Liver (tissue), 9 donors: Measurements from ENCODE around the gene TOM1L2. TPM values are rescaled to one million over a fixed set of nuclear protein-coding genes. Genes with fewer than 3 reads are reported as not detected.

Experiments used
- DNase-seq: peaks from one replicate; pipeline ENCODE4 v3.0.0-alpha.2; 2017; ENCODE audit warnings: low spot score
- H3K27ac ChIP-seq, 2 donors: one replicate each; pipeline ENCODE4 v1.7.0; 2013; ENCODE audit warnings: inconsistent platforms in 2 of 2, low read length in 2 of 2, control low read depth in 1 of 2, low read depth in 1 of 2, mild to moderate bottlenecking in 1 of 2
- H3K27me3 ChIP-seq, 4 donors: one replicate each; pipeline versions ENCODE4 v1.6.1 to v1.7.0; 2013; ENCODE audit warnings: low read length in 3 of 4, inconsistent platforms in 1 of 4, mild to moderate bottlenecking in 1 of 4, moderate library complexity in 1 of 4; ENCODE audit not compliant: control insufficient read depth in 4 of 4, insufficient read depth in 4 of 4
- H3K36me3 ChIP-seq, 4 donors: one replicate each; pipeline versions ENCODE4 v1.6.1 to v1.7.0; 2013; ENCODE audit warnings: low read length in 3 of 4, mild to moderate bottlenecking in 3 of 4, low read depth in 1 of 4, moderate library complexity in 1 of 4; ENCODE audit not compliant: control insufficient read depth in 4 of 4, insufficient read depth in 3 of 4
- H3K4me1 ChIP-seq, 4 donors: one replicate each; pipeline versions ENCODE4 v1.6.1 to v1.7.0; 2013; ENCODE audit warnings: low read length in 3 of 4, mild to moderate bottlenecking in 3 of 4, moderate library complexity in 1 of 4; ENCODE audit not compliant: control insufficient read depth in 4 of 4, insufficient read depth in 4 of 4
- H3K4me3 ChIP-seq, 3 donors: one replicate each; pipeline versions ENCODE4 v1.6.1 to v1.7.0; 2013; ENCODE audit warnings: low read length in 3 of 3, control low read depth in 1 of 3, low read depth in 1 of 3, mild to moderate bottlenecking in 1 of 3
- H3K9ac ChIP-seq, 2 donors: one replicate each; pipeline ENCODE4 v1.7.0; 2013; ENCODE audit warnings: low read length in 2 of 2, mild to moderate bottlenecking in 2 of 2, moderate library complexity in 2 of 2, control low read depth in 1 of 2, low read depth in 1 of 2
- H3K9me3 ChIP-seq, 4 donors: one replicate each; pipeline versions ENCODE4 v1.6.1 to v1.7.0; 2013; ENCODE audit warnings: low read length in 3 of 4; ENCODE audit not compliant: control insufficient read depth in 4 of 4
- ATF3 ChIP-seq: IDR thresholded peaks from 2 replicates; pipeline ENCODE4 v1.6.1; 2016; ENCODE audit warnings: antibody characterized with exemption
- CTCF ChIP-seq: fragments of 150-350 bp; IDR thresholded peaks from 2 replicates; pipeline ENCODE4 v1.5.1; 2017; ENCODE audit warnings: improper control_type of control experiment, low read depth, low read length; ENCODE audit not compliant: missing input control
- EGR1 ChIP-seq, 2 donors: IDR thresholded peaks; 2 replicates each; pipeline ENCODE4 v1.6.1; 2016 to 2018; ENCODE audit warnings: antibody characterized with exemption in 2 of 2, low read depth in 2 of 2
- FOXA1 ChIP-seq: IDR thresholded peaks from 2 replicates; pipeline ENCODE4 v1.6.1; 2016; ENCODE audit warnings: antibody characterized with exemption
- FOXA2 ChIP-seq: IDR thresholded peaks from 2 replicates; pipeline ENCODE4 v1.6.1; 2016; ENCODE audit warnings: antibody characterized with exemption
- GABPA ChIP-seq, 2 donors: IDR thresholded peaks in 1 of 2; conservative IDR thresholded peaks in 1 of 2; 2 replicates each; pipeline ENCODE4 v1.6.1; 2016; ENCODE audit warnings: antibody characterized with exemption in 2 of 2, mild to moderate bottlenecking in 1 of 2, moderate library complexity in 1 of 2
- HNF4A ChIP-seq, 2 donors: conservative IDR thresholded peaks; 2 replicates each; pipeline ENCODE4 v1.6.1; 2016; ENCODE audit warnings: antibody characterized with exemption in 2 of 2, mild to moderate bottlenecking in 2 of 2
- HNF4G ChIP-seq: IDR thresholded peaks from 2 replicates; pipeline ENCODE4 v1.6.1; 2016; ENCODE audit warnings: antibody characterized with exemption
- JUND ChIP-seq, 2 donors: IDR thresholded peaks; 2 replicates each; pipeline ENCODE4 v1.6.1; 2016; ENCODE audit warnings: antibody characterized with exemption in 2 of 2
- MAX ChIP-seq: IDR thresholded peaks from 2 replicates; pipeline ENCODE4 v1.6.1; 2016; ENCODE audit warnings: antibody characterized with exemption
- NR2F2 ChIP-seq: IDR thresholded peaks from 2 replicates; pipeline ENCODE4 v1.6.1; 2016; ENCODE audit warnings: antibody characterized with exemption
- RAD21 ChIP-seq, 2 donors: IDR thresholded peaks; 2 replicates each; pipeline ENCODE4 v1.6.1; 2016; ENCODE audit warnings: antibody characterized with exemption in 2 of 2, mild to moderate bottlenecking in 2 of 2
- REST ChIP-seq: IDR thresholded peaks from 2 replicates; pipeline ENCODE4 v1.6.1; 2016; ENCODE audit warnings: antibody characterized with exemption, mild to moderate bottlenecking
- RXRA ChIP-seq, 2 donors: IDR thresholded peaks; 2 replicates each; pipeline ENCODE4 v1.6.1; 2017 to 2018; ENCODE audit warnings: antibody characterized with exemption in 2 of 2, mild to moderate bottlenecking in 1 of 2
- SP1 ChIP-seq: IDR thresholded peaks from 2 replicates; pipeline ENCODE4 v1.6.1; 2018; ENCODE audit warnings: antibody characterized with exemption, mild to moderate bottlenecking
- TAF1 ChIP-seq: conservative IDR thresholded peaks from 2 replicates; pipeline ENCODE4 v1.6.1; 2016; ENCODE audit warnings: antibody characterized with exemption, mild to moderate bottlenecking
- YY1 ChIP-seq: IDR thresholded peaks from 2 replicates; pipeline ENCODE4 v1.6.1; 2016; ENCODE audit warnings: antibody characterized with exemption, mild to moderate bottlenecking
- ZBTB33 ChIP-seq: IDR thresholded peaks from 2 replicates; pipeline ENCODE4 v1.6.1; 2016; ENCODE audit warnings: antibody characterized with exemption
- WGBS: extraction: QIAGEN DNeasy Blood & Tissue Kit; methylation state at CpG from one replicate; pipeline ENCODE4 v1.1.7; 2013; 5-methylcytosine and 5-hydroxymethylcytosine counted together
- polyA plus RNA-seq, 2 donors: library from polyadenylated mRNA; stranded (reverse) in 1 of 2; unstranded in 1 of 2; fragments of 200-250 nt in 1 of 2; fragments of >200 nt in 1 of 2; fragmentation: Nextera tagmentation in 1 of 2; extraction: Ambion mirVana in 1 of 2; gene quantifications; one replicate each; pipeline versions ENCODE4 v1.2.1 to v1.2.3, GENCODE V29; 2013 to 2015
- total RNA-seq, 2 donors: library from RNA; depleted of rRNA; stranded (reverse); fragments of >200 nt; gene quantifications; one replicate each; pipeline ENCODE4 v1.2.3, GENCODE V29; 2014
- donor health status: healthy.
- donor health status: healthy.
- donor health status: healthy.
- donor health status: healthy.
- donor health status: healthy.

The TOM1L2 gene
- total and polyA plus RNA-seq, 4 donors: 5.0 to 24.0 (median 9.3) TPM

- Histone ChIP-seq H3K4me1 (peaks cover 14 to 92% (median 54%) of the 10 kb centered on the region in 4 donors), H3K36me3 (peaks cover 8 to 35% (median 22%) of the 10 kb centered on the region in 4 donors), H3K27ac (peak overlapping the region; percentile 72 to 81), H3K9me3 (no peaks in the 10 kb centered on the region), H3K27me3 (no peaks in the 10 kb centered on the region), H3K9ac (no peak overlapping the region), H3K4me3 (no peak overlapping the region)
- WGBS: 64% methylated on average over 12 of the region's 12 CpGs
- no peak for DNase-seq
- TF ChIP-seq HNF4G (no peak), FOXA2 (no peak), JUND (IDR thresholded peaks at IDR 0.05) (no peak), RXRA (IDR thresholded peaks at IDR 0.05) (no peak), SP1 (no peak), ZBTB33 (no peak), RAD21 (IDR thresholded peaks at IDR 0.05) (no peak), EGR1 (IDR thresholded peaks at IDR 0.05; ENCODE audit: low read depth in 2 of 2) (no peak)
Observed at GRCh38 chr17:17819111-17819510, 153.1 kb downstream of the TOM1L2 start.

- H3K36me3 ChIP-seq: peaks cover 10 to 35% (median 24%) of the 10 kb centered on the region in 4 donors
- H3K27me3 ChIP-seq: no peaks in the 10 kb centered on the region
- DNase-seq: peak; percentile 75
- no peak overlapping the region for H3K9ac ChIP-seq
- H3K4me3 ChIP-seq: no peak overlapping the region
- H3K27ac ChIP-seq: peak overlapping the region; percentile 72 to 81
- no peaks in the 10 kb centered on the region for H3K9me3 ChIP-seq
- WGBS: 38% methylated on average over 10 of the region's 10 CpGs
- peaks cover 14 to 97% (median 53%) of the 10 kb centered on the region in 4 donors for H3K4me1 ChIP-seq
- TF ChIP-seq JUND (IDR thresholded peaks at IDR 0.05): no peak
- TF ChIP-seq HNF4G: no peak
- no peak for TF ChIP-seq SP1
- TF ChIP-seq FOXA2: no peak
- no peak for TF ChIP-seq CTCF
- no peak for TF ChIP-seq ZBTB33
- TF ChIP-seq EGR1 (IDR thresholded peaks at IDR 0.05; ENCODE audit: low read depth in 2 of 2): no peak
- no peak for TF ChIP-seq RAD21 (IDR thresholded peaks at IDR 0.05)
- TF ChIP-seq HNF4A (conservative IDR thresholded peaks at IDR 0.05): no peak
- TF ChIP-seq TAF1: no peak
- no peak for TF ChIP-seq NR2F2
- no peak for TF ChIP-seq REST
- TF ChIP-seq RXRA (IDR thresholded peaks at IDR 0.05): no peak
- no peak for TF ChIP-seq MAX
- no peak for TF ChIP-seq ATF3
- TF ChIP-seq YY1: no peak
- no peak for TF ChIP-seq GABPA (IDR thresholded peaks at IDR 0.05 in 1 of 2, conservative IDR thresholded peaks at IDR 0.05 in 1 of 2)
- TF ChIP-seq FOXA1: no peak
Observed at GRCh38 chr17:17818088-17818526, 154.1 kb downstream of the TOM1L2 start.
